Measurements from ENCODE around the gene HS3ST5.
"Not testable (repeated sequence)": the region's sequence is repeated elsewhere in the genome, so short reads cannot be mapped to it uniquely, and the experiment has no call there.

HS3ST5 gene

GRCh38 chr6:114100215-114100994 lies 242.4 kb downstream of the HS3ST5 start:
- peak; percentile 33 for DNase-seq (ENCODE audit: low read depth, low spot score)

- DNase-seq (ENCODE audit: low read depth, low spot score) = peak; percentile 65
These were observed 246.2 kb downstream of the HS3ST5 start for GRCh38 chr6:114096561-114097172.

GRCh38 chr6:114092943-114093342 lies 249.9 kb downstream of the HS3ST5 start:
- no peak for DNase-seq (ENCODE audit: low read depth, low spot score)

- peak; percentile 12 for DNase-seq (ENCODE audit: low read depth, low spot score)
These were observed 252.2 kb downstream of the HS3ST5 start for GRCh38 chr6:114090626-114091025.

GRCh38 chr6:114087496-114087895 lies 255.3 kb downstream of the HS3ST5 start:
- peak; percentile 16 for DNase-seq (ENCODE audit: low read depth, low spot score)

GRCh38 chr6:114085211-114085610 lies 257.6 kb downstream of the HS3ST5 start:
- peak; percentile 52 for DNase-seq (ENCODE audit: low read depth, low spot score)

GRCh38 chr6:114084327-114084890 lies 258.4 kb downstream of the HS3ST5 start:
- peak; percentile 83 for DNase-seq (ENCODE audit: low read depth, low spot score)

GRCh38 chr6:114083251-114083650 lies 259.6 kb downstream of the HS3ST5 start:
- no peak for DNase-seq (ENCODE audit: low read depth, low spot score)

GRCh38 chr6:114081730-114082129 lies 261.1 kb downstream of the HS3ST5 start:
- DNase-seq (ENCODE audit: low read depth, low spot score) = no peak

- no peak for DNase-seq (ENCODE audit: low read depth, low spot score)
These were observed 261.8 kb downstream of the HS3ST5 start for GRCh38 chr6:114080891-114081510.

GRCh38 chr6:114080410-114080809 lies 262.4 kb downstream of the HS3ST5 start:
- DNase-seq (ENCODE audit: low read depth, low spot score) = not testable (repeated sequence)

- DNase-seq (ENCODE audit: low read depth, low spot score) = no peak
These were observed 267.0 kb downstream of the HS3ST5 start for GRCh38 chr6:114075777-114076176.

GRCh38 chr6:114075300-114075699 lies 267.5 kb downstream of the HS3ST5 start:
- DNase-seq (ENCODE audit: low read depth, low spot score) = no peak

GRCh38 chr6:114068771-114069170 lies 274.1 kb downstream of the HS3ST5 start:
- no peak for DNase-seq (ENCODE audit: low read depth, low spot score)

- no peak for DNase-seq (ENCODE audit: low read depth, low spot score)
These were observed 274.7 kb downstream of the HS3ST5 start for GRCh38 chr6:114068116-114068515.

GRCh38 chr6:114064862-114065261 lies 278.0 kb downstream of the HS3ST5 start:
- DNase-seq (ENCODE audit: low read depth, low spot score) = no peak

GRCh38 chr6:114063956-114064355 lies 278.9 kb downstream of the HS3ST5 start:
- DNase-seq (ENCODE audit: low read depth, low spot score) = no peak

- no peak for DNase-seq (ENCODE audit: low read depth, low spot score)
These were observed 280.6 kb downstream of the HS3ST5 start for GRCh38 chr6:114062199-114062598.

- no peak for DNase-seq (ENCODE audit: low read depth, low spot score)
These were observed 281.1 kb downstream of the HS3ST5 start for GRCh38 chr6:114061741-114062140.

GRCh38 chr6:114061116-114061515 lies 281.7 kb downstream of the HS3ST5 start:
- no peak for DNase-seq (ENCODE audit: low read depth, low spot score)

- DNase-seq (ENCODE audit: low read depth, low spot score) = no peak
These were observed 284.4 kb downstream of the HS3ST5 start for GRCh38 chr6:114058435-114058834.

GRCh38 chr6:114055763-114056162 lies 287.1 kb downstream of the HS3ST5 start:
- no peak for DNase-seq (ENCODE audit: low read depth, low spot score)
